ENCODE results near the gene GPR25. TPM values are rescaled to one million over a fixed set of nuclear protein-coding genes. Genes with fewer than 3 reads are reported as not detected.

GPR25 gene
- total RNA-seq, 1 donor from 2014 or later, result not detected

DNA sequence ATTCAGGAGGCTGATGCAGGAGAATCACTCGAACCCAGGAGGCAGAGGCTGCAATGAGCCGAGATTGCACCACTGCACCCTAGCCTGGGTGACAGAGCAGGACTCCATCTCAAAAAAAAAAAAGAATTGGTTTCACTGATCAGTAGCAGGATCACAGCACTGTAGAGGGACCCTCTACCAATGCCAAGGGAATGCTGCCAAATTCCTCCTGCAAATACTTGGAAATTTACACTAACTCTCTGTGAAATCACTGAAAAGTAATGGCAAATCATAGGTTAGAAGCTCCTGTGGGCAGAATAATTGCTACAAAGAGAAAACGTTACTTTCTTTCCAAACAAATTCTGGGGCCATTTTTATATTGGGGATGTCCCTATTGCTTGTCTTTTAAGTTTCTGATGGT lies 6.7 kb upstream of the GPR25 start:
- Mint-ChIP-seq H3K4me1 (ENCODE audit: low read depth, unreplicated experiment) (peaks cover 9% of the 10 kb centered on the region), H3K27ac (ENCODE audit: unreplicated experiment) (no peak overlapping the region), H3K27me3 (ENCODE audit: low read depth, unreplicated experiment) (peaks cover 5% of the 10 kb centered on the region), H3K36me3 (ENCODE audit: low read depth, unreplicated experiment) (peaks cover 2% of the 10 kb centered on the region), H3K9me3 (ENCODE audit: unreplicated experiment) (peaks cover 2% of the 10 kb centered on the region), H3K4me3 (ENCODE audit: unreplicated experiment) (no peak overlapping the region)
- TF ChIP-seq, protein P1, sequence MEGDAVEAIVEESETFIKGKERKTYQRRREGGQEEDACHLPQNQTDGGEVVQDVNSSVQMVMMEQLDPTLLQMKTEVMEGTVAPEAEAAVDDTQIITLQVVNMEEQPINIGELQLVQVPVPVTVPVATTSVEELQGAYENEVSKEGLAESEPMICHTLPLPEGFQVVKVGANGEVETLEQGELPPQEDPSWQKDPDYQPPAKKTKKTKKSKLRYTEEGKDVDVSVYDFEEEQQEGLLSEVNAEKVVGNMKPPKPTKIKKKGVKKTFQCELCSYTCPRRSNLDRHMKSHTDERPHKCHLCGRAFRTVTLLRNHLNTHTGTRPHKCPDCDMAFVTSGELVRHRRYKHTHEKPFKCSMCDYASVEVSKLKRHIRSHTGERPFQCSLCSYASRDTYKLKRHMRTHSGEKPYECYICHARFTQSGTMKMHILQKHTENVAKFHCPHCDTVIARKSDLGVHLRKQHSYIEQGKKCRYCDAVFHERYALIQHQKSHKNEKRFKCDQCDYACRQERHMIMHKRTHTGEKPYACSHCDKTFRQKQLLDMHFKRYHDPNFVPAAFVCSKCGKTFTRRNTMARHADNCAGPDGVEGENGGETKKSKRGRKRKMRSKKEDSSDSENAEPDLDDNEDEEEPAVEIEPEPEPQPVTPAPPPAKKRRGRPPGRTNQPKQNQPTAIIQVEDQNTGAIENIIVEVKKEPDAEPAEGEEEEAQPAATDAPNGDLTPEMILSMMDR (IDR thresholded peaks at IDR 0.05; ENCODE audit: insufficient read depth, low read depth, low read length), result no peak
- no peak for TF ChIP-seq EZH2 (IDR thresholded peaks at IDR 0.05; ENCODE audit: insufficient read depth, low read length)
- peaks cover 15% of the 10 kb centered on the region for H4K20me1 ChIP-seq (ENCODE audit: insufficient read depth, low read length)
- no peak overlapping the region for H3K9ac ChIP-seq (ENCODE audit: low read length)
- H2AFZ ChIP-seq (ENCODE audit: low read depth, low read length), result no peak overlapping the region
- peak; percentile 18 for DNase-seq (ENCODE audit: low read depth)
- no peak for FAIRE-seq
- H3K4me2 ChIP-seq (ENCODE audit: low read length), result no peak overlapping the region
- H3K27me3 ChIP-seq (ENCODE audit: insufficient read depth, low read length), result no peaks in the 10 kb centered on the region
- no peak overlapping the region for H3K4me3 ChIP-seq (ENCODE audit: insufficient read depth, low read depth, low read length)
- H3K9me3 ChIP-seq (ENCODE audit: insufficient read depth, low read depth, low read length), result no peaks in the 10 kb centered on the region
- H3K27ac ChIP-seq (ENCODE audit: low read depth, low read length), result no peak overlapping the region
- H3K79me2 ChIP-seq (ENCODE audit: insufficient read depth, low read length), result no peaks in the 10 kb centered on the region
- no peaks in the 10 kb centered on the region for H3K4me1 ChIP-seq (ENCODE audit: insufficient read depth, low read length)
- peaks cover 17% of the 10 kb centered on the region for H3K36me3 ChIP-seq (ENCODE audit: insufficient read depth, low read length)

DNA sequence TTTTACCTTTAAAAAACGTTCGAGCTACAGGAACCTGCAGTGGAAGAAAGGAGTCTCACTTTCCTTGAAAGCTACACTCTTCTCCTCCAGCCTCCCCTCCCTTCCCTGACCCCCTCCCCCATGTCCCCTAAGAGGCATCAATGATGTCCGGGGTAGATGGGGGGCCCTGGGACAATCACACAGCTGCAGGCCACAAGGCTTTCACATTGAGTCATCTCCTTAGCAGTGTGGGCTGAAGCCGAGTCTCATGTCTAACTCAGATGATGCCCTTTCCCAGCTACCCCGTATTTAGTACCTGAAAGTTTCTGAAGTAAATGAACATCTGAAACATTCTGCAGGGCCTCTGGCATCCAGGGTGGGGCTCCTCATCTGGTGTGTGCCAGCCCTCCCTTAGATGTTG lies 6.3 kb upstream of the GPR25 start:
- no peaks in the 10 kb centered on the region for H3K9me3 ChIP-seq (ENCODE audit: insufficient read depth, low read depth, low read length)
- FAIRE-seq (no peak), DNase-seq (ENCODE audit: low read depth) (peak; percentile 17)
- peaks cover 15% of the 10 kb centered on the region for H4K20me1 ChIP-seq (ENCODE audit: insufficient read depth, low read length)
- Mint-ChIP-seq H3K4me3 (ENCODE audit: unreplicated experiment) (no peak overlapping the region), H3K4me1 (ENCODE audit: low read depth, unreplicated experiment) (peaks cover 9% of the 10 kb centered on the region), H3K9me3 (ENCODE audit: unreplicated experiment) (peaks cover 2% of the 10 kb centered on the region), H3K27me3 (ENCODE audit: low read depth, unreplicated experiment) (peaks cover 9% of the 10 kb centered on the region), H3K27ac (ENCODE audit: unreplicated experiment) (no peak overlapping the region), H3K36me3 (ENCODE audit: low read depth, unreplicated experiment) (peaks cover 2% of the 10 kb centered on the region)
- H3K27me3 ChIP-seq (ENCODE audit: insufficient read depth, low read length), result peaks cover 3% of the 10 kb centered on the region
- H3K4me3 ChIP-seq (ENCODE audit: insufficient read depth, low read depth, low read length), result no peak overlapping the region
- no peak for TF ChIP-seq EZH2 (IDR thresholded peaks at IDR 0.05; ENCODE audit: insufficient read depth, low read length)
- TF ChIP-seq, protein P1 (IDR thresholded peaks at IDR 0.05; ENCODE audit: insufficient read depth, low read depth, low read length), result no peak
- H3K4me2 ChIP-seq (ENCODE audit: low read length), result no peak overlapping the region
- H3K79me2 ChIP-seq (ENCODE audit: insufficient read depth, low read length), result no peaks in the 10 kb centered on the region
- no peak overlapping the region for H2AFZ ChIP-seq (ENCODE audit: low read depth, low read length)
- peaks cover 17% of the 10 kb centered on the region for H3K36me3 ChIP-seq (ENCODE audit: insufficient read depth, low read length)
- no peak overlapping the region for H3K9ac ChIP-seq (ENCODE audit: low read length)
- H3K27ac ChIP-seq (ENCODE audit: low read depth, low read length), result no peak overlapping the region
- H3K4me1 ChIP-seq (ENCODE audit: insufficient read depth, low read length), result no peaks in the 10 kb centered on the region

DNA sequence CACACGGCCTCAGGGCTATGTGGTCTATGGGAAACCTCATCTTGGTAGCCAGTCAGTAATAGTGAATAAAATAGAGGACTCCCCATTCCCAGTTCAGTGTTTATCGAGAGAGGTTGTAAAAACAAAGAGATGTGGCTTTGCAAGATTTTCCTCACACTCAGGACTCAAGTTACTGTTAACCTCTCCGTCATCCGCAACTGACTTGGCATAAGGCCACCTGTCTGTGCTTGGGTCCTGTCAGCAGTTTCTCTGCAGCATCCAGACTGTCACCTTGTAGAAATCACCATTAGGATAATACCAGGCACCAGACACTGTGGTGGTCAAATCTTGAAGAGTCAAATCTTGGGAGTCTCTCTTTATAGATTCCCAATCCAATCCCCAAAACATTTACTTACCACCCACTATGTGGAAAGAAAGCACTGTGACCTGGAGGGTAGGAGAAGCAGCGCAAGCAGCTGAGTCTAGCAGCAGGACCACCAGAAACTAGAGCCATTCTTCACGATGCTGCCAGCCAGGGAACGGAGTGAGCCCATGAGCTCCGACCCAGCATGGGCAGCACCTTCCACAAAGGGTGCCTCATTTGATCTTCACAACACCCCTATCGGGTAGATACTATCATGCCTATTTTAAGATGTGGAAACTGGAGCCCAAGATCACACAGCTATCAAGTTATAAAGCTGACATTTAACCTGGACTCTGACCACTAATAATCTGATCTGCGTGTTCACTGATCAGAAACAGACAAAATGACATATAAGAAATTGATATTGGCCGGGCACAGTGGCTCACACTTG lies 5.6 kb upstream of the GPR25 start:
- peaks cover 9% of the 10 kb centered on the region for H3K4me1 Mint-ChIP-seq (ENCODE audit: low read depth, unreplicated experiment)
- no peak overlapping the region for H3K4me3 Mint-ChIP-seq (ENCODE audit: unreplicated experiment)
- FAIRE-seq (no peak), DNase-seq (ENCODE audit: low read depth) (peak; percentile 14)
- TF ChIP-seq, protein P1 (IDR thresholded peaks at IDR 0.05; ENCODE audit: insufficient read depth, low read depth, low read length), result no peak
- no peak for TF ChIP-seq EZH2 (IDR thresholded peaks at IDR 0.05; ENCODE audit: insufficient read depth, low read length)
- Histone ChIP-seq H4K20me1 (ENCODE audit: insufficient read depth, low read length) (peaks cover 15% of the 10 kb centered on the region), H2AFZ (ENCODE audit: low read depth, low read length) (no peak overlapping the region), H3K9me3 (ENCODE audit: insufficient read depth, low read depth, low read length) (no peaks in the 10 kb centered on the region), H3K4me3 (ENCODE audit: insufficient read depth, low read depth, low read length) (no peak overlapping the region), H3K36me3 (ENCODE audit: insufficient read depth, low read length) (peaks cover 17% of the 10 kb centered on the region), H3K79me2 (ENCODE audit: insufficient read depth, low read length) (no peaks in the 10 kb centered on the region), H3K4me2 (ENCODE audit: low read length) (no peak overlapping the region), H3K27me3 (ENCODE audit: insufficient read depth, low read length) (peaks cover 10% of the 10 kb centered on the region), H3K4me1 (ENCODE audit: insufficient read depth, low read length) (no peaks in the 10 kb centered on the region), H3K27ac (ENCODE audit: low read depth, low read length) (no peak overlapping the region), H3K9ac (ENCODE audit: low read length) (no peak overlapping the region)
- H3K36me3 Mint-ChIP-seq (ENCODE audit: low read depth, unreplicated experiment), result peaks cover 2% of the 10 kb centered on the region
- peak overlapping the region; percentile 34 for H3K27ac Mint-ChIP-seq (ENCODE audit: unreplicated experiment)
- H3K27me3 Mint-ChIP-seq (ENCODE audit: low read depth, unreplicated experiment), result peaks cover 12% of the 10 kb centered on the region
- peaks cover 2% of the 10 kb centered on the region for H3K9me3 Mint-ChIP-seq (ENCODE audit: unreplicated experiment)

All from astrocyte (in vitro differentiated cells and primary cell).